IMR-90 (cell line): ENCODE data around the gene SLC25A11. TPM values are rescaled to one million over a fixed set of nuclear protein-coding genes. Genes with fewer than 3 reads are reported as not detected.

ENCODE experiments used
- ATAC-seq: fragments of 200-7000 bp; cut with Tn5 transposase; 2 replicates; pipeline ENCODE4 v1.9.1; 2020; ENCODE audit warnings: low read depth, mild to moderate bottlenecking, moderate library complexity
- BruUV-seq: library from RNA; stranded (reverse); fragments of 400-500 nt; replicated peaks from 2 replicates; lab custom pipeline; 2021; lab: Mats Ljungman, UMichigan
- CTCF ChIA-PET: fragments of 300-600 bp; formaldehyde crosslinking; extraction: SDS; loops from one replicate; lab custom pipeline; 2021; ENCODE audit warnings: antibody characterized with exemption; lab: Yijun Ruan, JAX
- POLR2A ChIA-PET: fragments of 300-600 bp; sonication (Branson Sonifier 250); formaldehyde crosslinking; loops from one replicate; lab custom pipeline; 2022; ENCODE audit warnings: antibody characterized with exemption; ENCODE audit not compliant: unreplicated experiment; lab: Charles Lee
- DNase-seq: peaks from one replicate; pipeline ENCODE4 v3.0.0; 2013
- H2AFZ ChIP-seq: replicated peaks from 2 replicates; pipeline ENCODE3; 2013; ENCODE audit warnings: low read length, mild to moderate bottlenecking; ENCODE audit not compliant: poor library complexity
- H2AK5ac ChIP-seq: 2 replicates; pipeline ENCODE4 v1.6.1; 2013; ENCODE audit warnings: low read depth, low read length, inconsistent platforms
- H2AK9ac ChIP-seq: replicated peaks from 2 replicates; pipeline ENCODE3; 2013; ENCODE audit warnings: mild to moderate bottlenecking, low read depth, low read length, moderate library complexity; ENCODE audit not compliant: poor library complexity
- H2BK120ac ChIP-seq: 2 replicates; pipeline ENCODE4 v1.6.1; 2013; ENCODE audit warnings: low read depth, low read length, inconsistent platforms
- H2BK15ac ChIP-seq: 3 replicates; pipeline ENCODE4 v1.6.1; 2013; ENCODE audit warnings: low read depth, low read length, inconsistent platforms
- H2BK20ac ChIP-seq: 2 replicates; pipeline ENCODE4 v1.6.1; 2013; ENCODE audit warnings: low read depth, mild to moderate bottlenecking, inconsistent platforms, low read length, moderate library complexity
- H2BK5ac ChIP-seq: 2 replicates; pipeline ENCODE4 v1.6.1; 2013; ENCODE audit warnings: mild to moderate bottlenecking, low read depth, low read length, inconsistent platforms; ENCODE audit not compliant: poor library complexity, severe bottlenecking
- H3K14ac ChIP-seq: replicated peaks from 2 replicates; pipeline ENCODE4 v1.6.1; 2013; ENCODE audit warnings: low read depth, low read length, inconsistent platforms
- H3K18ac ChIP-seq: 2 replicates; pipeline ENCODE4 v1.6.1; 2013; ENCODE audit warnings: low read depth, low read length, control low read depth
- H3K23ac ChIP-seq: 2 replicates; pipeline ENCODE4 v1.6.1; 2013; ENCODE audit warnings: low read depth, low read length, inconsistent platforms
- H3K27ac ChIP-seq: 2 replicates; pipeline ENCODE4 v1.5.1; 2013; ENCODE audit warnings: mild to moderate bottlenecking, control low read depth, low read length; ENCODE audit not compliant: insufficient read depth
- H3K27me3 ChIP-seq: 2 replicates; pipeline ENCODE4 v1.6.1; 2013; ENCODE audit warnings: low read length; ENCODE audit not compliant: control insufficient read depth, insufficient read depth
- H3K36me3 ChIP-seq: 2 replicates; pipeline ENCODE4 v1.6.1; 2013; ENCODE audit warnings: low read length, mixed read lengths; ENCODE audit not compliant: control insufficient read depth, insufficient read depth
- H3K4ac ChIP-seq: 2 replicates; pipeline ENCODE4 v1.6.1; 2013; ENCODE audit warnings: low read depth, low read length, inconsistent platforms
- H3K4me1 ChIP-seq: 2 replicates; pipeline ENCODE4 v1.6.1; 2013; ENCODE audit warnings: low read length, mixed read lengths; ENCODE audit not compliant: control insufficient read depth, insufficient read depth
- H3K4me2 ChIP-seq: 2 replicates; pipeline ENCODE4 v1.6.1; 2013; ENCODE audit warnings: low read depth, mild to moderate bottlenecking, control low read depth, low read length, moderate library complexity
- H3K4me3 ChIP-seq: 2 replicates; pipeline ENCODE4 v1.5.1; 2013; ENCODE audit warnings: low read depth, mild to moderate bottlenecking, control low read depth, low read length, moderate library complexity; ENCODE audit not compliant: insufficient read depth
- H3K56ac ChIP-seq: 2 replicates; pipeline ENCODE4 v1.6.1; 2013; ENCODE audit warnings: low read length, inconsistent platforms; ENCODE audit not compliant: insufficient read depth; ENCODE audit errors: extremely low read depth
- H3K79me1 ChIP-seq, 2 experiments: 2 replicates each; pipeline ENCODE4 v1.6.1; 2013; ENCODE audit warnings: low read length in 2 of 2, inconsistent platforms in 1 of 2, low read depth in 1 of 2
- H3K9ac ChIP-seq: 2 replicates; pipeline ENCODE4 v1.6.1; 2013; ENCODE audit warnings: low read depth, low read length, control low read depth
- H3K9me1 ChIP-seq: 2 replicates; pipeline ENCODE4 v1.6.1; 2013; ENCODE audit warnings: low read length, inconsistent platforms; ENCODE audit not compliant: insufficient read depth
- H3K9me3 ChIP-seq: 2 replicates; pipeline ENCODE4 v1.6.1; 2013; ENCODE audit warnings: low read length; ENCODE audit not compliant: control insufficient read depth, insufficient read depth
- H4K20me1 ChIP-seq: 2 replicates; pipeline ENCODE4 v1.6.1; 2013; ENCODE audit warnings: low read length, inconsistent platforms; ENCODE audit not compliant: insufficient read depth
- H4K5ac ChIP-seq: 2 replicates; pipeline ENCODE4 v1.6.1; 2013; ENCODE audit warnings: mild to moderate bottlenecking, low read depth, low read length, control low read depth
- H4K8ac ChIP-seq, 2 experiments: 2 replicates each; pipeline ENCODE4 v1.6.1; 2013; ENCODE audit warnings: low read depth in 2 of 2, low read length in 2 of 2, control low read depth in 1 of 2, inconsistent platforms in 1 of 2
- H4K91ac ChIP-seq: 2 replicates; pipeline ENCODE4 v1.6.1; 2013; ENCODE audit warnings: low read depth, low read length, inconsistent platforms; ENCODE audit not compliant: insufficient read depth
- CTCF ChIP-seq: conservative IDR thresholded peaks from 2 replicates; pipeline ENCODE4 v1.5.1; 2012; ENCODE audit warnings: mild to moderate bottlenecking, low read depth, low read length, improper control_type of control experiment
- MXI1 ChIP-seq: IDR thresholded peaks from 2 replicates; pipeline ENCODE4 v1.6.1; 2012; ENCODE audit warnings: low read depth, mild to moderate bottlenecking, low read length, moderate library complexity, borderline replicate concordance
- NFE2L2 ChIP-seq: fragments of 150-350 bp; IDR thresholded peaks from 2 replicates; pipeline ENCODE4 v1.6.1; 2016; ENCODE audit warnings: low read depth, mild to moderate bottlenecking, low read length
- RFX5 ChIP-seq: IDR thresholded peaks from 2 replicates; pipeline ENCODE4 v1.8.0; 2012; ENCODE audit warnings: low read depth, mild to moderate bottlenecking, low read length, moderate library complexity
- SMC3 ChIP-seq: fragments of 150-350 bp; IDR thresholded peaks from 2 replicates; pipeline ENCODE4 v1.6.1; 2016; ENCODE audit warnings: low read depth, mild to moderate bottlenecking, antibody characterized with exemption, low read length, moderate library complexity
- WGBS, 2 experiments: methylation state at CpG; one replicate each; pipeline versions ENCODE4 v1.1.5 to v1.1.7; 2013; ENCODE audit warnings: missing lambda C conversion rate in 2 of 2; ENCODE audit not compliant: insufficient read length in 1 of 2; ENCODE audit errors: extremely low coverage in 2 of 2; 5-methylcytosine and 5-hydroxymethylcytosine counted together
- dilution Hi-C: fragments of 300-500 bp; cut with HindIII; formaldehyde crosslinking; loops from one replicate; pipeline ENCODE4 v1.14.3; 2018; ENCODE audit warnings: low sequenced_read_pairs; ENCODE audit not compliant: unreplicated experiment
- in situ Hi-C: fragments of 300-500 bp; cut with MboI; formaldehyde crosslinking; loops from 3 replicates; pipeline ENCODE4 v1.14.3; 2019; ENCODE audit warnings: low sequenced_read_pairs, inconsistent platforms, mixed read lengths
- intact Hi-C: fragments of 100-400 bp; cut with micrococcal nuclease; formaldehyde crosslinking; loops from 2 replicates; pipeline ENCODE4 v1.10.0; 2022
- polyA plus RNA-seq, 3 experiments: library from polyadenylated mRNA; depleted of rRNA; stranded (reverse); fragments of >200 nt; gene quantifications; 2 replicates each; pipeline ENCODE4 v1.2.3, GENCODE V29; 2012; ENCODE audit warnings: low replicate concordance in 1 of 3
- total RNA-seq: library from RNA; depleted of rRNA; stranded (reverse); fragments of >200 nt; gene quantifications from 2 replicates; pipeline ENCODE4 v1.2.3, GENCODE V29; 2012

Gene SLC25A11
- total and polyA plus RNA-seq, 2 of the 4 experiments (the other 2 are of a cell fraction), result 35.0 to 62.2 TPM

- Histone ChIP-seq H4K91ac (no peak overlapping the region), H3K4ac (no peak overlapping the region), H4K20me1 (no peaks in the 10 kb centered on the region), H4K8ac (no peak overlapping the region), H3K18ac (no peak overlapping the region), H4K5ac (no peak overlapping the region), H2BK15ac (no peak overlapping the region), H3K27me3 (no peaks in the 10 kb centered on the region), H2AFZ (no peak overlapping the region), H3K9me3 (no peaks in the 10 kb centered on the region), H2AK9ac (no peak overlapping the region), H3K27ac (no peak overlapping the region), H3K9me1 (peaks cover 9% of the 10 kb centered on the region), H3K14ac (no peak overlapping the region), H3K23ac (no peak overlapping the region), H3K4me2 (no peak overlapping the region), H3K4me1 (peaks cover 4% of the 10 kb centered on the region), H3K9ac (no peak overlapping the region), H3K36me3 (peaks cover 12% of the 10 kb centered on the region), H2BK5ac (no peak overlapping the region), H2BK120ac (no peak overlapping the region), H3K4me3 (no peak overlapping the region), H2AK5ac (no peak overlapping the region), H2BK20ac (no peak overlapping the region), H3K79me1 (peaks cover 0 to 2% of the 10 kb centered on the region in 2 experiments; a peak in 1 of 4 replicates), H3K56ac (no peak overlapping the region)
- dilution Hi-C loops (no loop called here), in situ Hi-C loops (no loop called here), intact Hi-C loops (no loop called here)
- CTCF ChIA-PET, result no interaction called here
- 90% methylated on average over 4 of the region's 12 CpGs; no CpG with 5 or more reads in 1 of the 2 experiments for WGBS, 2 experiments
- no TSS peak for BruUV-seq
- no peak for DNase-seq
- no peak for TF ChIP-seq CTCF
- no peak for TF ChIP-seq MXI1
- no peak for TF ChIP-seq SMC3
- TF ChIP-seq NFE2L2, result no peak
- TF ChIP-seq RFX5, result no peak
- POLR2A ChIA-PET, result no interaction called here
- ATAC-seq, result no peak
These were observed 7.1 kb downstream of the SLC25A11 start for GRCh38 chr17:4932756-4933155.
